ENCODE measurements around the gene OPCML.

Gene OPCML

DNA sequence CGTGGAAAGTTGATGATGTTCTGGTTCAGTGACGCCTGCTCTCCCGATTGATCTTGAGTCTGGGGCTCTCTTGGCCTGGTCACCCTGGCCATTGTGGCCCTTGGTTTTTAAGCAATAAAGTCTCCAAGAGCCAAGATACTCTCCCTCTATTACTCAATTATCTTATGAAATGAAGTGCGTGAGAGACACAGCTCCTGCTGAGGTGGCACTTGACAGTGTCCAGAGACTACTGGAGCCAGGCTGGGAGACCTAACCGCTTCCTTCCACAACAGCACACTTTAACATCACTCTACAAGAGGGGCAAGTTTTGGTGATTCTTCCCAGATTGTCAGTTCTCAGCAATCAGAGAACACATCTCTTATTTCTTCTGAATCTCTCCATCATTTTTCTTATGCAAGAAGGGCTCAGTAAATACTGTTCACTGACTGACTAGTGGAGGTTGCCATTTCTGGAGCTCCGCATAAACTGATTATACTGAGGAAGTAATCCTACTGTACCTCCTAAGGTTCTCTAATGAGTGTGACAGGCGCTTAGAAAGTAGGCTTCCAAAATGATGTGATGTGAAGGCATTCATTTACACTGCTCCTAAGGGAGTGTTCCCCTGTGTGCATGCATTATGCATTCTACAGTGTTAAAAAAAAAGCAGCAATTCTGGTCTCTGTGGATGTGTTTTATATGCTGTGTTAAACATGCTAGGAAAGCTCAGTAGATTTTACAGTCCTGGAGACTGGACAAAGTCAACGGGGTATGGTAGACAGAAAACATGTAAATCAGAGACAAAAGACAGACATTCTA lies 968.0 kb downstream of the OPCML start:
- no peak for DNase-seq (ENCODE audit: low spot score)
- TF ChIP-seq, protein P1, sequence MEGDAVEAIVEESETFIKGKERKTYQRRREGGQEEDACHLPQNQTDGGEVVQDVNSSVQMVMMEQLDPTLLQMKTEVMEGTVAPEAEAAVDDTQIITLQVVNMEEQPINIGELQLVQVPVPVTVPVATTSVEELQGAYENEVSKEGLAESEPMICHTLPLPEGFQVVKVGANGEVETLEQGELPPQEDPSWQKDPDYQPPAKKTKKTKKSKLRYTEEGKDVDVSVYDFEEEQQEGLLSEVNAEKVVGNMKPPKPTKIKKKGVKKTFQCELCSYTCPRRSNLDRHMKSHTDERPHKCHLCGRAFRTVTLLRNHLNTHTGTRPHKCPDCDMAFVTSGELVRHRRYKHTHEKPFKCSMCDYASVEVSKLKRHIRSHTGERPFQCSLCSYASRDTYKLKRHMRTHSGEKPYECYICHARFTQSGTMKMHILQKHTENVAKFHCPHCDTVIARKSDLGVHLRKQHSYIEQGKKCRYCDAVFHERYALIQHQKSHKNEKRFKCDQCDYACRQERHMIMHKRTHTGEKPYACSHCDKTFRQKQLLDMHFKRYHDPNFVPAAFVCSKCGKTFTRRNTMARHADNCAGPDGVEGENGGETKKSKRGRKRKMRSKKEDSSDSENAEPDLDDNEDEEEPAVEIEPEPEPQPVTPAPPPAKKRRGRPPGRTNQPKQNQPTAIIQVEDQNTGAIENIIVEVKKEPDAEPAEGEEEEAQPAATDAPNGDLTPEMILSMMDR (IDR thresholded peaks at IDR 0.05; ENCODE audit: extremely low read depth, missing control alignments): no peak

DNA sequence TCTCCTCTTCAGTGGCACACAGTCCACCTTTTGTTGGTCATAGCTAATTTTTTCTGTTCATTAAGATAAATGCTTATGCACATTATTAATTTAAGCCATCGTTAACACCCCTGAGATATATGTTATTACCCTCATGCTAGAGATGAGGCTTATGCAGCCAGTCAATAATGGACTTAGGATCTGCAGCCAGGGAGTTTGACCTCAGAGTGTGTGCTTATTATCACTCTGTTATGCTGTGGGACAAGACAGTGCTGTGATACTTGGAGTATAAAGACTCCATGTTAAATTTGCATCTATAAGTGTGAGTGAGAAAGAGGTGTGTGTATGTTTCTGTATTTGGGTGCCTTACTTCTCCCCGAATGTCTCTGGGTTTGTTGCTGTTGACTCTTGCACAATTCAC lies 969.3 kb downstream of the OPCML start:
- TF ChIP-seq, protein P1 (IDR thresholded peaks at IDR 0.05; ENCODE audit: extremely low read depth, missing control alignments): no peak
- no peak for DNase-seq (ENCODE audit: low spot score)

DNA sequence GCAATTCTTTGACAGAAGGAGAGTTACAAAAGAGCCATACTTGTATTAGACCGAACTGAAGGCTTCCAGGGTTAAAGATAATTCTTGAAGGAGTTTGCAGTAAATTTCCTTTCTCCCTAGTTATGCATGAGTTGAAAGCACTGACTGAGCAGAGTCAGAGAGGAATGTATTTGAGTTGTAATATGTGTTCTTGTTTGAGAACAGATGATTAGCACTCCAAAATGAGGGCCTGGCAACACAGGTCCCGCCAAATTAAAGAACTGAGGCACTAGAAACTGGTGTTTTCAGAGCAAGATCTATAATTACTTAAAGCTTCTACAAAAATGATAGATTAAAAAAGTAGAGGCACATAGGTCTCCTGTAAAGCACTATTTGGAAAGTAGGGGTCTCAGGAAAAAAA lies 970.4 kb downstream of the OPCML start:
- TF ChIP-seq, protein P1 (IDR thresholded peaks at IDR 0.05; ENCODE audit: extremely low read depth, missing control alignments): no peak
- no peak for DNase-seq (ENCODE audit: low spot score)

DNA sequence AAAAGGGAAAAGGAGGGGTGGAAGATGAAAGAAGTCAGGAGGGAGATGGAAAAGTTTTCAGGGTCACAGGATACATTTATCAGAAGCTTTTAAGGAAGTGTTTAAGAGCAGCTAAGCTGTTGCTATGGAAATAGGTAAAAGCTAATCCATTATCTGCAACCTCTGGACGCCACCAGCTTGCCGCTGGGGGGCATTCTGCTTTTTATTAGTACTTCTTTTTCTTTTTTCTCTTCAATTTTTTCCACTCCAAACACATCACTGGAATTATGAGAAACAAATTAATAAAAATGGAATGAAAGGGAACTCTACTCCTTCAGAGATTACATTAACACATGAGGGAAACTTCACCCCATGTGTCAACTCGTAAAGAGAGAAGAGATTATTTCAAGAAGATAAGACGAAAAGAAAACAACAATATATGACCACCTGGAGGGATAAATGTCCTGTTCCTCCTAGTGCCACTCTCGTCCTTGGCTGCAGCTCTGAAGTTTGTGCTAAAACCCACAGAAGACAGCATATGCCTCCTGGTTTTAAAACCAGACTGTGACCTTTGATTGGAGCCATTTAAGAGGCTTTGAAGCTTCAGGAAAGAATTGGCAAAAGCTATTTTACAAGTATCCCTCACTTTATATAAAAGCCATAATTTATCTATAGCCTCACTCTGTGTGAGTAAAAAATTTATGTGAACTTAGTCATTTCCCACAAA lies 972.8 kb downstream of the OPCML start:
- TF ChIP-seq, protein P1 (IDR thresholded peaks at IDR 0.05; ENCODE audit: extremely low read depth, missing control alignments): no peak
- DNase-seq (ENCODE audit: low spot score): no peak

DNA sequence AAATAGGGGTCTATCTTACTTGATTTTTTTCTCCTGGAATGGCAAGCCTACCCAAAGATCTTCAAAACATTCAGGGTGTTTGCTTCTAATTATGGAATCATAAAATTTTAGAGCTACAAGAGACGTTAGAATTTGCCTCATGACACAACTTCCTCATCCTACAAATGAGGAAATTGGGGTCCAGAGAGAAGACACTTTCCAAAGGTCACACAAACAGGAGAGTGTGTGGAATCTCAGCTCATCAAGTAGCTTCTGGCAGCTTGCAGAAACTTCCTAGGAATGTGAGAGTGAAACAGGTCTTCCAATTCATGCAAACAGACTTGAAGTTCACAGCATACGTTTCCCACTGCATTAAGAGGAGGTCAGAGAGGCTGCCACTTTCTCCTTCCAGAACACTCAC lies 976.0 kb downstream of the OPCML start:
- DNase-seq (ENCODE audit: low spot score): no peak
- TF ChIP-seq, protein P1 (IDR thresholded peaks at IDR 0.05; ENCODE audit: extremely low read depth, missing control alignments): no peak

DNA sequence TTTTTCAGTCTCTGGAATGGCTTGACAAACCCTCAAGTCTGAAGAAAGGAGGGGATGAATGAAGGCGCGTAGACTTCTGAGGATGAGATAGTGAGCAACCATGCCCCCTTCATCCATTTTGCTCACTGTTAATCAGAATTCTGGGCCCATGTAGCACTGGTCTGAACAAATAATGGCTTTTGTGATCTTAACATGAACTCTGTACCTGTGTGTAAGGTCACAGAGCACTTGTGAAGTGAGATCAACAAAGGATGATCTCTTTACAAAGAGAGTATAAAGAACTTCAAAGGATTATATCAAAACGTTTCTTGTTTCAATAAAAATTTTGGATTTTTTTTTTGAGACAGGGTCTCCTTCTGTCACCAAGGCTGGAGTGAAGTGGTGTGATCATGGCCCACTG lies 976.7 kb downstream of the OPCML start:
- DNase-seq (ENCODE audit: low spot score): no peak
- TF ChIP-seq, protein P1 (IDR thresholded peaks at IDR 0.05; ENCODE audit: extremely low read depth, missing control alignments): no peak

DNA sequence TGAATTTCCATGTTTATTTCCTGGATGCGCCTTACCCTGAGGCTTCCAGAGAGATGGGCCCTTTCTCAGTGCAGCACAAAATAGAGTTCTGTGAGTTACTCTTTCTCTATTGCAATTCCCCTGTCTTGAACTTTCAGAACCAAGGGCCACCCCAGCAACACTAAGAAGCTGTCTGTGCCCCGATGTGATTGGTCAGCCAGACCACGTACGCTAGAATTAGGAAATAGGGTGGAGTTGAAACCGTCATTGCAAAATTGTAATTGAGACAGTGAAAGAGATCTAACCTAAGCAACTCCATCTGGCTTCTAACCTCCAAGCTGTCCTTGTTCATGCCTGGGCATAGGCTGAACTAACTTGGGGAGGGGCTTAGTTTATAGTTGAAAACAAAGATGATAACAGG lies 981.3 kb downstream of the OPCML start:
- TF ChIP-seq, protein P1 (IDR thresholded peaks at IDR 0.05; ENCODE audit: extremely low read depth, missing control alignments): no peak
- no peak for DNase-seq (ENCODE audit: low spot score)
